HepG2 (cell line): ENCODE data around the gene MPIG6B. TPM values are rescaled to one million over a fixed set of nuclear protein-coding genes. Genes with fewer than 3 reads are reported as not detected.
A peak's percentile ranks its signal among the peaks of the same experiment; 100 is the strongest.

ENCODE experiments used
- CBX1 ChIP-seq: IDR thresholded peaks from one replicate; pipeline ENCODE4 v1.6.1; 2016; ENCODE audit warnings: antibody characterized with exemption, low read depth
- DR1 ChIP-seq: sonication (generic); formaldehyde crosslinking; IDR thresholded peaks from 2 replicates; pipeline ENCODE4 v1.8.0; 2021; ENCODE audit warnings: mild to moderate bottlenecking, missing genetic modification reagents, inconsistent platforms
- GZF1 ChIP-seq: sonication (generic); formaldehyde crosslinking; IDR thresholded peaks from 2 replicates; pipeline ENCODE4 v1.5.1; 2020; ENCODE audit warnings: mild to moderate bottlenecking, missing genetic modification reagents
- HNRNPLL ChIP-seq: fragments of 200-400 bp; formaldehyde crosslinking; IDR thresholded peaks from 2 replicates; pipeline ENCODE4 v1.6.1; 2017; ENCODE audit warnings: mild to moderate bottlenecking, low read depth, low read length; ENCODE audit not compliant: poor library complexity, severe bottlenecking
- SNRNP70 ChIP-seq: fragments of 200-400 bp; formaldehyde crosslinking; IDR thresholded peaks from 2 replicates; pipeline ENCODE4 v1.6.1; 2017; ENCODE audit warnings: mild to moderate bottlenecking, low read depth, low read length, moderate library complexity
- THYN1 ChIP-seq: sonication (generic); formaldehyde crosslinking; IDR thresholded peaks from 2 replicates; pipeline ENCODE4 v1.8.1; 2023; ENCODE audit warnings: low read depth, mild to moderate bottlenecking, moderate library complexity, missing genetic modification reagents, borderline replicate concordance
- ZNF547 ChIP-seq: sonication (generic); formaldehyde crosslinking; IDR thresholded peaks from 2 replicates; pipeline ENCODE4 v1.5.1; 2020; ENCODE audit warnings: mild to moderate bottlenecking, missing genetic modification reagents
- polyA plus RNA-seq, 8 experiments: library from polyadenylated mRNA; depleted of rRNA in 3 of 8; stranded (reverse) in 7 of 8; unstranded in 1 of 8; fragments of >200 nt; fragmentation: Illumina TruSeq in 4 of 8; extraction: Trizol in 4 of 8; gene quantifications; 2 replicates each; pipeline versions ENCODE4 v1.2.1 to v1.2.3, GENCODE V29; 2011 to 2016; ENCODE audit warnings: low read depth in 4 of 8, missing spikeins in 1 of 8, mixed read lengths in 1 of 8; ENCODE audit not compliant: insufficient read depth in 1 of 8
- total RNA-seq, 5 experiments: library from RNA; depleted of rRNA; stranded (reverse); fragments of >200 nt; fragmentation: Illumina TruSeq; extraction: Trizol; gene quantifications; 2 replicates each; pipeline ENCODE4 v1.2.3, GENCODE V29; 2016; ENCODE audit warnings: low read depth in 1 of 5
- TF ChIP-seq, protein P1 (sequence below): IDR thresholded peaks from 2 replicates; pipeline ENCODE4 v1.6.1; 2012; ENCODE audit warnings: low read depth, low read length, improper control_type of control experiment
- TF ChIP-seq, protein P2 (sequence below), 2 experiments: fragments of 450-650 bp in 1 of 2; sonication (generic) in 1 of 2; formaldehyde crosslinking in 1 of 2; IDR thresholded peaks; 2 replicates each; pipeline versions ENCODE4 v1.6.1 to v1.8.0; 2016 to 2022; ENCODE audit warnings: antibody characterized with exemption in 1 of 2, mild to moderate bottlenecking in 1 of 2, missing genetic modification reagents in 1 of 2
- TF ChIP-seq, protein P3 (sequence below): IDR thresholded peaks from 2 replicates; pipeline ENCODE4 v1.6.1; 2016; ENCODE audit warnings: low read depth, missing genetic modification reagents, missing compliant biosample characterization

MPIG6B gene
- total and polyA plus RNA-seq, 2 of the 13 experiments (the other 11 are each of a cell fraction or from before 2014, with no cell fraction given) = not detected

DNA sequence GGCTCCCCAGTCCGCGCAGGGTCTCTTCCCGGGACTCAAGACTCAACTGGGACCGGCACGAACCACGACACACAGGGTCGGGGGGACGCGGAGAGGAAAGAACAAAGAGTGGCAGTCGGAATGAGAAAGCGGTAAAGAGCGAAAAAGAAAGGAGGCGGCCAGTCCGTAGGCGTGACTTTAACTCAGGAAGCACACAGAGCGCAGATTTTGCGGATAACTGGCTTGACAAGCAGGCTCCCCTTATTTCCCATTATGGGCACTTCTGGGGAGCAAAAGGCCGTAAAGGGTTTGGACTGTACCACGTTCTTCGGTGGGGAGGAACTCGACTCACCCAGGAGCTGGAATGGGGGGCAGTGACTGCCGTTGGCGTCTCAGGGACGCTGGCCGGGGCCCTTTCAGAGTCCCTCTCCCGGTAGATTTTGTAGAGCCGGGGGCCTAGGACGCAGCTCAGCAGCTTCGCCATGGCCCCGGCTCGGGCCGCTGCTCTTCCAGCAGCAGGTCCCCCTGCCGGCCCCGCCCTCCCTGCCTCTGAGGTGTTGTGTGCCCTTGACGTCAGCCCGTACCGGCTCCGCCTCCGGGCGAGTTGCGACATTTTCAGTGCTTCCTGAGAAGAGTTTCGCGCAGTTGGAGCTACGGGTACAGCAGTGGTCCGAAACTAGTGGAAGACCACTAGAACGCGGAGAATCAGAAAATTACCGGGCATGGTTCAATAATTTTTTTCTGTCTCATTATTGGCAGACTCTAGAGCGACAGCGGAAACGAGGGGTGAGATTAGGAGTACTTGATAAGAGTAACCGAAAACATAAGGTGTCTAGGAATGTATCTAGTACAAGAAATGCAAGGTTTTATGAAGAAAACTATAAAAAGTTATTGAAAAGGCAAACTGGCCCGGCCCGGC, 20.1 kb upstream of the MPIG6B start, which contains the start of gene ABHD16A (continued):
- TF ChIP-seq, protein P1, sequence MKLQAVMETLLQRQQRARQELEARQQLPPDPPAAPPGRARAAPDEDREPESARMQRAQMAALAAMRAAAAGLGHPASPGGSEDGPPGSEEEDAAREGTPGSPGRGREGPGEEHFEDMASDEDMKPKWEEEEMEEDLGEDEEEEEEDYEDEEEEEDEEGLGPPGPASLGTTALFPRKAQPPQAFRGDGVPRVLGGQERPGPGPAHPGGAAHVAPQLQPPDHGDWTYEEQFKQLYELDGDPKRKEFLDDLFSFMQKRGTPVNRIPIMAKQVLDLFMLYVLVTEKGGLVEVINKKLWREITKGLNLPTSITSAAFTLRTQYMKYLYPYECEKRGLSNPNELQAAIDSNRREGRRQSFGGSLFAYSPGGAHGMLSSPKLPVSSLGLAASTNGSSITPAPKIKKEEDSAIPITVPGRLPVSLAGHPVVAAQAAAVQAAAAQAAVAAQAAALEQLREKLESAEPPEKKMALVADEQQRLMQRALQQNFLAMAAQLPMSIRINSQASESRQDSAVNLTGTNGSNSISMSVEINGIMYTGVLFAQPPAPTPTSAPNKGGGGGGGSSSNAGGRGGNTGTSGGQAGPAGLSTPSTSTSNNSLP = peak; percentile 45; the same call in 1 of the 2 replicates
- TF ChIP-seq, protein P2, sequence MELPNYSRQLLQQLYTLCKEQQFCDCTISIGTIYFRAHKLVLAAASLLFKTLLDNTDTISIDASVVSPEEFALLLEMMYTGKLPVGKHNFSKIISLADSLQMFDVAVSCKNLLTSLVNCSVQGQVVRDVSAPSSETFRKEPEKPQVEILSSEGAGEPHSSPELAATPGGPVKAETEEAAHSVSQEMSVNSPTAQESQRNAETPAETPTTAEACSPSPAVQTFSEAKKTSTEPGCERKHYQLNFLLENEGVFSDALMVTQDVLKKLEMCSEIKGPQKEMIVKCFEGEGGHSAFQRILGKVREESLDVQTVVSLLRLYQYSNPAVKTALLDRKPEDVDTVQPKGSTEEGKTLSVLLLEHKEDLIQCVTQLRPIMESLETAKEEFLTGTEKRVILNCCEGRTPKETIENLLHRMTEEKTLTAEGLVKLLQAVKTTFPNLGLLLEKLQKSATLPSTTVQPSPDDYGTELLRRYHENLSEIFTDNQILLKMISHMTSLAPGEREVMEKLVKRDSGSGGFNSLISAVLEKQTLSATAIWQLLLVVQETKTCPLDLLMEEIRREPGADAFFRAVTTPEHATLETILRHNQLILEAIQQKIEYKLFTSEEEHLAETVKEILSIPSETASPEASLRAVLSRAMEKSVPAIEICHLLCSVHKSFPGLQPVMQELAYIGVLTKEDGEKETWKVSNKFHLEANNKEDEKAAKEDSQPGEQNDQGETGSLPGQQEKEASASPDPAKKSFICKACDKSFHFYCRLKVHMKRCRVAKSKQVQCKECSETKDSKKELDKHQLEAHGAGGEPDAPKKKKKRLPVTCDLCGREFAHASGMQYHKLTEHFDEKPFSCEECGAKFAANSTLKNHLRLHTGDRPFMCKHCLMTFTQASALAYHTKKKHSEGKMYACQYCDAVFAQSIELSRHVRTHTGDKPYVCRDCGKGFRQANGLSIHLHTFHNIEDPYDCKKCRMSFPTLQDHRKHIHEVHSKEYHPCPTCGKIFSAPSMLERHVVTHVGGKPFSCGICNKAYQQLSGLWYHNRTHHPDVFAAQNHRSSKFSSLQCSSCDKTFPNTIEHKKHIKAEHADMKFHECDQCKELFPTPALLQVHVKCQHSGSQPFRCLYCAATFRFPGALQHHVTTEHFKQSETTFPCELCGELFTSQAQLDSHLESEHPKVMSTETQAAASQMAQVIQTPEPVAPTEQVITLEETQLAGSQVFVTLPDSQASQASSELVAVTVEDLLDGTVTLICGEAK (IDR thresholded peaks at IDR 0.05) = no peak
- TF ChIP-seq, protein P2 (CRISPR knock-in tag; IDR thresholded peaks at IDR 0.05) = no peak; the same call in 1 of the 2 replicates
- TF ChIP-seq ZNF547 = peak; percentile 66; the same call in 1 of the 2 replicates
- peak; percentile 95 for TF ChIP-seq HNRNPLL
- TF ChIP-seq CBX1 = peak; percentile 91
- peak; percentile 42; the same call in 1 of the 2 replicates for TF ChIP-seq GZF1 (CRISPR knock-in tag)
- no peak for TF ChIP-seq SNRNP70
- no peak for TF ChIP-seq THYN1 (CRISPR knock-in tag)
- TF ChIP-seq DR1 (CRISPR knock-in tag) = no peak; the same call in 1 of the 2 replicates
- TF ChIP-seq, protein P3, sequence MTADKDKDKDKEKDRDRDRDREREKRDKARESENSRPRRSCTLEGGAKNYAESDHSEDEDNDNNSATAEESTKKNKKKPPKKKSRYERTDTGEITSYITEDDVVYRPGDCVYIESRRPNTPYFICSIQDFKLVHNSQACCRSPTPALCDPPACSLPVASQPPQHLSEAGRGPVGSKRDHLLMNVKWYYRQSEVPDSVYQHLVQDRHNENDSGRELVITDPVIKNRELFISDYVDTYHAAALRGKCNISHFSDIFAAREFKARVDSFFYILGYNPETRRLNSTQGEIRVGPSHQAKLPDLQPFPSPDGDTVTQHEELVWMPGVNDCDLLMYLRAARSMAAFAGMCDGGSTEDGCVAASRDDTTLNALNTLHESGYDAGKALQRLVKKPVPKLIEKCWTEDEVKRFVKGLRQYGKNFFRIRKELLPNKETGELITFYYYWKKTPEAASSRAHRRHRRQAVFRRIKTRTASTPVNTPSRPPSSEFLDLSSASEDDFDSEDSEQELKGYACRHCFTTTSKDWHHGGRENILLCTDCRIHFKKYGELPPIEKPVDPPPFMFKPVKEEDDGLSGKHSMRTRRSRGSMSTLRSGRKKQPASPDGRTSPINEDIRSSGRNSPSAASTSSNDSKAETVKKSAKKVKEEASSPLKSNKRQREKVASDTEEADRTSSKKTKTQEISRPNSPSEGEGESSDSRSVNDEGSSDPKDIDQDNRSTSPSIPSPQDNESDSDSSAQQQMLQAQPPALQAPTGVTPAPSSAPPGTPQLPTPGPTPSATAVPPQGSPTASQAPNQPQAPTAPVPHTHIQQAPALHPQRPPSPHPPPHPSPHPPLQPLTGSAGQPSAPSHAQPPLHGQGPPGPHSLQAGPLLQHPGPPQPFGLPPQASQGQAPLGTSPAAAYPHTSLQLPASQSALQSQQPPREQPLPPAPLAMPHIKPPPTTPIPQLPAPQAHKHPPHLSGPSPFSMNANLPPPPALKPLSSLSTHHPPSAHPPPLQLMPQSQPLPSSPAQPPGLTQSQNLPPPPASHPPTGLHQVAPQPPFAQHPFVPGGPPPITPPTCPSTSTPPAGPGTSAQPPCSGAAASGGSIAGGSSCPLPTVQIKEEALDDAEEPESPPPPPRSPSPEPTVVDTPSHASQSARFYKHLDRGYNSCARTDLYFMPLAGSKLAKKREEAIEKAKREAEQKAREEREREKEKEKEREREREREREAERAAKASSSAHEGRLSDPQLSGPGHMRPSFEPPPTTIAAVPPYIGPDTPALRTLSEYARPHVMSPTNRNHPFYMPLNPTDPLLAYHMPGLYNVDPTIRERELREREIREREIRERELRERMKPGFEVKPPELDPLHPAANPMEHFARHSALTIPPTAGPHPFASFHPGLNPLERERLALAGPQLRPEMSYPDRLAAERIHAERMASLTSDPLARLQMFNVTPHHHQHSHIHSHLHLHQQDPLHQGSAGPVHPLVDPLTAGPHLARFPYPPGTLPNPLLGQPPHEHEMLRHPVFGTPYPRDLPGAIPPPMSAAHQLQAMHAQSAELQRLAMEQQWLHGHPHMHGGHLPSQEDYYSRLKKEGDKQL (CRISPR knock-in tag) = peak; percentile 60; the same call in 1 of the 2 replicates
